Measurements from ENCODE around the gene CTNNBL1.
"Not testable (repeated sequence)": the region's sequence is repeated elsewhere in the genome, so short reads cannot be mapped to it uniquely, and the experiment has no call there.

Gene CTNNBL1

GRCh38 chr20:37697314-37697713, 3.5 kb downstream of the CTNNBL1 start:
- Histone ChIP-seq H4K20me1 (ENCODE audit: insufficient read depth) (no peaks in the 10 kb centered on the region; the same call in 1 of the 2 replicates), H3K4me2 (no peak overlapping the region), H3K4me1 (ENCODE audit: low read depth, poor library complexity, severe bottlenecking) (peaks cover 30% of the 10 kb centered on the region), H3K9ac (no peak overlapping the region), H2AFZ (ENCODE audit: low read depth) (no peak overlapping the region), H3K36me3 (ENCODE audit: insufficient read depth) (no peaks in the 10 kb centered on the region), H3K79me2 (ENCODE audit: insufficient read depth, low read depth) (peaks cover 43% of the 10 kb centered on the region), H3K27ac (no peak overlapping the region), H3K4me3 (IDR thresholded peaks at IDR 0.05; ENCODE audit: insufficient read depth, low read depth, low read length) (no peak overlapping the region), H3K27me3 (ENCODE audit: insufficient read depth, low read depth) (no peaks in the 10 kb centered on the region)
- TF ChIP-seq, protein P1, sequence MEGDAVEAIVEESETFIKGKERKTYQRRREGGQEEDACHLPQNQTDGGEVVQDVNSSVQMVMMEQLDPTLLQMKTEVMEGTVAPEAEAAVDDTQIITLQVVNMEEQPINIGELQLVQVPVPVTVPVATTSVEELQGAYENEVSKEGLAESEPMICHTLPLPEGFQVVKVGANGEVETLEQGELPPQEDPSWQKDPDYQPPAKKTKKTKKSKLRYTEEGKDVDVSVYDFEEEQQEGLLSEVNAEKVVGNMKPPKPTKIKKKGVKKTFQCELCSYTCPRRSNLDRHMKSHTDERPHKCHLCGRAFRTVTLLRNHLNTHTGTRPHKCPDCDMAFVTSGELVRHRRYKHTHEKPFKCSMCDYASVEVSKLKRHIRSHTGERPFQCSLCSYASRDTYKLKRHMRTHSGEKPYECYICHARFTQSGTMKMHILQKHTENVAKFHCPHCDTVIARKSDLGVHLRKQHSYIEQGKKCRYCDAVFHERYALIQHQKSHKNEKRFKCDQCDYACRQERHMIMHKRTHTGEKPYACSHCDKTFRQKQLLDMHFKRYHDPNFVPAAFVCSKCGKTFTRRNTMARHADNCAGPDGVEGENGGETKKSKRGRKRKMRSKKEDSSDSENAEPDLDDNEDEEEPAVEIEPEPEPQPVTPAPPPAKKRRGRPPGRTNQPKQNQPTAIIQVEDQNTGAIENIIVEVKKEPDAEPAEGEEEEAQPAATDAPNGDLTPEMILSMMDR (conservative IDR thresholded peaks at IDR 0.05; ENCODE audit: low read depth, low read length), result no peak

DNA sequence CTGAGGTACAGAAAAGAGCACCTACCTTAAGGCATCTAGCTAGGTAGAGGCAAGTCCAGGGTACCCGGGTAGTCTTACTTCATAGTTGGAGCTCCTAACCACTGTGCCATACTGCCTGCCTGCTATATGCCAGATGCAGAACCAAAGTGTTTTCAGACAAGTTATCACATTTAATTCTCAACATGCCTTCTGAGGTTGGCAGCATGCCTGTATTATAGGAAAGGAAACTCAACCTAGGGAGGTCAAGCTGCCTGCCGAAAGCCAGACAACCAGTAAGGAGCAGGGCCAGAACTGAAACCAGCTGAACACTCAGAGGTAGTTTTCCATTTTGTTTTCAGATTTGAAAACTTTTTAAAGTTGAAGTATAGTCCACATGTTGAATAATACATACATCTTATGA, 5.4 kb downstream of the CTNNBL1 start:
- Histone ChIP-seq H3K27ac (no peak overlapping the region; the same call in 1 of the 2 replicates), H3K27me3 (ENCODE audit: insufficient read depth, low read depth) (no peaks in the 10 kb centered on the region), H3K79me2 (ENCODE audit: insufficient read depth, low read depth) (peaks cover 52% of the 10 kb centered on the region), H2AFZ (ENCODE audit: low read depth) (no peak overlapping the region), H3K36me3 (ENCODE audit: insufficient read depth) (no peaks in the 10 kb centered on the region), H4K20me1 (ENCODE audit: insufficient read depth) (no peaks in the 10 kb centered on the region; the same call in 1 of the 2 replicates), H3K9ac (no peak overlapping the region), H3K4me1 (ENCODE audit: low read depth, poor library complexity, severe bottlenecking) (peaks cover 25% of the 10 kb centered on the region), H3K4me2 (no peak overlapping the region; the same call in 1 of the 2 replicates), H3K4me3 (IDR thresholded peaks at IDR 0.05; ENCODE audit: insufficient read depth, low read depth, low read length) (no peak overlapping the region)
- TF ChIP-seq, protein P1 (conservative IDR thresholded peaks at IDR 0.05; ENCODE audit: low read depth, low read length), result no peak

DNA sequence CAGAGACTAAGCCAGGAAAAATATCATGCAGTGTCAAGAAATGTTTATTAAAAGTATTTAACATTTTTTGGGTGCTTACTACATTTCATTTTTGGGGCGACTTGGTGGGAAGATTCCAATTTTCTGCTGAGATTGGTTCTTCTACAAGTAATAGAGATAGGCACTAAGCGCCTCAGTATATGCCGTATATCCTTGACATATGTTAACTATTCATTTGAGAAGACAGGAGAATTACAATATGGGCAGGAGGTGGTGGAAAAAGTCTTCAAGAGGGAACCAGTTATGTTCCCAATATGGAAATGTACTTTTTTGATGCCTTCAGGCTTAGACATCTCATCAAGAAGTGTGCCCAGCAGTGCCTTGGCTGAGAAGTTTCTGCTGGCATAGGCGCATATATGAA, 6.5 kb downstream of the CTNNBL1 start:
- H3K9ac ChIP-seq, result no peak overlapping the region
- no peaks in the 10 kb centered on the region for H3K36me3 ChIP-seq (ENCODE audit: insufficient read depth)
- H2AFZ ChIP-seq (ENCODE audit: low read depth), result no peak overlapping the region
- H3K4me3 ChIP-seq (IDR thresholded peaks at IDR 0.05; ENCODE audit: insufficient read depth, low read depth, low read length), result no peak overlapping the region
- H3K27me3 ChIP-seq (ENCODE audit: insufficient read depth, low read depth), result no peaks in the 10 kb centered on the region
- H3K4me1 ChIP-seq (ENCODE audit: low read depth, poor library complexity, severe bottlenecking), result peaks cover 17% of the 10 kb centered on the region
- no peaks in the 10 kb centered on the region; the same call in none of the 2 replicates for H4K20me1 ChIP-seq (ENCODE audit: insufficient read depth)
- peaks cover 48% of the 10 kb centered on the region; the same call in 1 of the 2 replicates for H3K79me2 ChIP-seq (ENCODE audit: insufficient read depth, low read depth)
- no peak overlapping the region for H3K4me2 ChIP-seq
- TF ChIP-seq, protein P1 (conservative IDR thresholded peaks at IDR 0.05; ENCODE audit: low read depth, low read length), result no peak
- no peak overlapping the region for H3K27ac ChIP-seq

DNA sequence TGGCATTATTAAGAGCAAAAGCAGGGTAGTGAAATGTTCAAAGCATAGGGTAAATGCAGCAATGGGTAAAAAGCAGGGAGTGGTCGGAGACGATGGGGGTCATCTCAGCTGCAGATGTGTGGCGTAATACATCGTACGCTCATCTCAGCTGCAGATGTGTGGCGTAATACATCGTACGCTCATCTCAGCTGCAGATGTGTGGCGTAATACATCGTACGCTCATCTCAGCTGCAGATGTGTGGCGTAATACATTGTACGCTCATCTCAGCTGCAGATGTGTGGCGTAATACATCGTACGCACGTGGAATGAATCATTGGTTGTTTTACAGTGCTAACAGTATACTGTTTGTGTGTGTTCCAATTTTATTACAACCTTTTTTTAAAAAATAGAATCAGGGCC, 7.8 kb downstream of the CTNNBL1 start:
- not testable (repeated sequence) for H4K20me1 ChIP-seq (ENCODE audit: insufficient read depth); H3K4me3 ChIP-seq (IDR thresholded peaks at IDR 0.05; ENCODE audit: insufficient read depth, low read depth, low read length); H3K4me2 ChIP-seq; H3K27ac ChIP-seq; H3K36me3 ChIP-seq (ENCODE audit: insufficient read depth); H3K9ac ChIP-seq; H2AFZ ChIP-seq (ENCODE audit: low read depth); H3K27me3 ChIP-seq (ENCODE audit: insufficient read depth, low read depth)
- peaks cover 43% of the 10 kb centered on the region; the same call in 1 of the 2 replicates for H3K79me2 ChIP-seq (ENCODE audit: insufficient read depth, low read depth)
- H3K4me1 ChIP-seq (ENCODE audit: low read depth, poor library complexity, severe bottlenecking), result peaks cover 12% of the 10 kb centered on the region

DNA sequence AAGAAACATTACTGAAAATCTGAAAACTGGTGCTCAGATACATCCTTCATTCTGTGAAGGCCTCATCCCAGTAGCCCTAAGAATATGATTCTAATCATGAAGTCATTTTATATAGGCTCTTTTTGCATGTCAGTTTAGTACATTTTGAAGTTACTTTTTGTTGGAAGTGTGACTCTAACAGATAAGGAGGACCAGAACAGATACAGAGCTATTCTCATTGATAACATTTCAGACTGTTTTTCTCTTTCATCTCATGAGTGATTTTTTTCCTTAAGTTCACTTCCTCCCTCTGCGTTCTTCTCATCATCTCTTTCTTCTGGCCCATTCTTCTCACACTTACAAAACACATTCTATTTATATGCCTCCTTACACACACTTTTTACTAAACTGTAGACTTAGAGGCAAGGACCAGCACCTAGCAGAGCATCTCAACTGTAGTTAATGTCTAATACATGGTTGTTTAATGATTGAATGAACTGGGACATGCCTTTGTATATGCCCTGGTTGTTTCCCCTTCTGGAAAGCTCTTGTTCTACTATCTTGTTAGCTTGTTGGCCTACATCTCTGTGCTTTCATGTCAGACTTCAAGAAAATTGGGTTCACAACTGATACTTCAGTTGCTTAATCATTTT, 8.7 kb downstream of the CTNNBL1 start:
- no peaks in the 10 kb centered on the region for H3K27me3 ChIP-seq (ENCODE audit: insufficient read depth, low read depth)
- no peak overlapping the region for H3K4me2 ChIP-seq
- TF ChIP-seq, protein P1 (conservative IDR thresholded peaks at IDR 0.05; ENCODE audit: low read depth, low read length), result no peak
- no peaks in the 10 kb centered on the region for H3K36me3 ChIP-seq (ENCODE audit: insufficient read depth)
- no peak overlapping the region for H2AFZ ChIP-seq (ENCODE audit: low read depth)
- no peak overlapping the region for H3K27ac ChIP-seq
- H3K4me3 ChIP-seq (IDR thresholded peaks at IDR 0.05; ENCODE audit: insufficient read depth, low read depth, low read length), result no peak overlapping the region
- no peak overlapping the region for H3K9ac ChIP-seq
- H4K20me1 ChIP-seq (ENCODE audit: insufficient read depth), result no peaks in the 10 kb centered on the region; the same call in none of the 2 replicates
- peaks cover 12% of the 10 kb centered on the region for H3K4me1 ChIP-seq (ENCODE audit: low read depth, poor library complexity, severe bottlenecking)
- H3K79me2 ChIP-seq (ENCODE audit: insufficient read depth, low read depth), result peaks cover 50% of the 10 kb centered on the region; the same call in 1 of the 2 replicates
